Measurements from ENCODE around the gene NME3.

NME3 gene

GRCh38 chr16:1723450-1724147 is 47.7 kb downstream of the NME3 start:
- peaks cover 25 to 36% of the 10 kb centered on the region in 2 donors for H3K36me3 ChIP-seq (replicated peaks in 1 of 2; ENCODE audit: control insufficient read depth in 2 of 2, insufficient read depth in 2 of 2, low read length in 2 of 2)
- H3K27ac ChIP-seq (replicated peaks; ENCODE audit: low read length): no peak overlapping the region
- H2AK5ac ChIP-seq (ENCODE audit: low read depth, low read length): no peak overlapping the region
- no peak overlapping the region for H3K23ac ChIP-seq (ENCODE audit: low read depth, low read length, poor library complexity)
- no peak overlapping the region for H3K14ac ChIP-seq (ENCODE audit: low read length)
- peak overlapping the region; percentile 25 for H2BK12ac ChIP-seq (ENCODE audit: low read length)
- H3K18ac ChIP-seq (ENCODE audit: low read length): no peak overlapping the region
- H4K91ac ChIP-seq (ENCODE audit: low read depth, low read length, poor library complexity): no peak overlapping the region
- H3K4ac ChIP-seq (ENCODE audit: low read length): no peak overlapping the region
- peaks cover 8% of the 10 kb centered on the region for H3K79me1 ChIP-seq (ENCODE audit: low read depth, low read length)
- no peak overlapping the region for H3K4me2 ChIP-seq (ENCODE audit: insufficient read depth, low read length, poor library complexity, severe bottlenecking)
- no peak overlapping the region for H4K8ac ChIP-seq (ENCODE audit: low read depth, low read length)
- H3K9ac ChIP-seq (ENCODE audit: low read depth, low read length, poor library complexity): no peak overlapping the region
- WGBS, 2 donors (ENCODE audit: extremely low coverage in 2 of 2, insufficient read length in 2 of 2, insufficient replicate concordance in 1 of 2): no CpG with 5 or more reads among the region's 6 CpGs
- no peak overlapping the region for H2BK120ac ChIP-seq (ENCODE audit: low read depth, low read length)
- DNase-seq (ENCODE audit: low spot score): no peak
- no peaks in the 10 kb centered on the region for H3K4me1 ChIP-seq (ENCODE audit: control insufficient read depth in 2 of 2, insufficient read depth in 1 of 2, low read depth in 1 of 2, low read length in 2 of 2)
- H2BK5ac ChIP-seq (ENCODE audit: low read length): no peak overlapping the region
- H2BK15ac ChIP-seq (ENCODE audit: low read length): no peak overlapping the region
- H3K27me3 ChIP-seq (ENCODE audit: control insufficient read depth in 3 of 3, insufficient read depth in 3 of 3, low read depth in 1 of 3, low read length in 3 of 3): no peaks in the 10 kb centered on the region
- no peak overlapping the region for H3K4me3 ChIP-seq (ENCODE audit: low read length in 2 of 2)
- no peak overlapping the region for H2AFZ ChIP-seq (ENCODE audit: low read length)
- H3K9me3 ChIP-seq (replicated peaks in 1 of 2; ENCODE audit: control insufficient read depth in 2 of 2, insufficient read depth in 1 of 2, low read depth in 1 of 2, low read length in 2 of 2): peaks cover 0 to 2% of the 10 kb centered on the region in 2 donors

DNA sequence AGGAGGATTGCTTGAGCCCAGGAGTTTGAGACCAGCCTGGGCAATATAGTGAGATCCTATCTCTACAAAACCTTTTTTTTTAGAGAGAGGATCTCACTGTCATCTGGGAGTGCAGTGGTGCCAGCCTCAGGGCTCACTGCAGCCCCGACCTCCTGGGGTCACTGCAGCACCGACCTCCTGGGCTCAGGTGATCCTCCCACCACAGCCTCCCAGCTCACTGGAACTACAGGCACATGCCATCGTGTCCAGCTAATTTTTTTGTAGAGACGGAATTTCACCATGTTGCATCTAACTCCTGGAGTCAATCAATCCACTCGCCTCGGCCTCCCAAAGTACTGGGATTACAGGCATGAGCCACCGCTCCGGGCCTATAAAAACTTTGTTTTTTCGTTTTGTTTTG is 50.0 kb downstream of the NME3 start:
- no CpG with 5 or more reads among the region's 9 CpGs for WGBS, 2 donors (ENCODE audit: extremely low coverage in 2 of 2, insufficient read length in 2 of 2, insufficient replicate concordance in 1 of 2)
- Histone ChIP-seq H2BK5ac (ENCODE audit: low read length) (no peak overlapping the region), H3K27me3 (ENCODE audit: control insufficient read depth in 3 of 3, insufficient read depth in 3 of 3, low read depth in 1 of 3, low read length in 3 of 3) (no peaks in the 10 kb centered on the region), H3K14ac (ENCODE audit: low read length) (no peak overlapping the region), H3K79me1 (ENCODE audit: low read depth, low read length) (peaks cover 8% of the 10 kb centered on the region), H3K4me3 (ENCODE audit: low read length in 2 of 2) (no peak overlapping the region), H3K9ac (ENCODE audit: low read depth, low read length, poor library complexity) (no peak overlapping the region), H3K36me3 (replicated peaks in 1 of 2; ENCODE audit: control insufficient read depth in 2 of 2, insufficient read depth in 2 of 2, low read length in 2 of 2) (peaks cover 10 to 17% of the 10 kb centered on the region in 2 donors), H4K8ac (ENCODE audit: low read depth, low read length) (no peak overlapping the region), H3K23ac (ENCODE audit: low read depth, low read length, poor library complexity) (no peak overlapping the region), H2BK15ac (ENCODE audit: low read length) (no peak overlapping the region), H3K4me2 (ENCODE audit: insufficient read depth, low read length, poor library complexity, severe bottlenecking) (no peak overlapping the region), H3K18ac (ENCODE audit: low read length) (no peak overlapping the region), H2AFZ (ENCODE audit: low read length) (no peak overlapping the region), H2BK12ac (ENCODE audit: low read length) (no peak overlapping the region), H3K27ac (replicated peaks; ENCODE audit: low read length) (no peak overlapping the region), H2BK120ac (ENCODE audit: low read depth, low read length) (no peak overlapping the region), H4K91ac (ENCODE audit: low read depth, low read length, poor library complexity) (no peak overlapping the region), H3K4ac (ENCODE audit: low read length) (no peak overlapping the region), H2AK5ac (ENCODE audit: low read depth, low read length) (no peak overlapping the region), H3K9me3 (replicated peaks in 1 of 2; ENCODE audit: control insufficient read depth in 2 of 2, insufficient read depth in 1 of 2, low read depth in 1 of 2, low read length in 2 of 2) (no peaks in the 10 kb centered on the region), H3K4me1 (ENCODE audit: control insufficient read depth in 2 of 2, insufficient read depth in 1 of 2, low read depth in 1 of 2, low read length in 2 of 2) (no peaks in the 10 kb centered on the region)
- no peak for DNase-seq (ENCODE audit: low spot score)

Small RNAs within 50 kb of the gene (small RNA-seq; reads per million reads assigned to genes)
- 83.2 reads per million, percentile 96 among the genes with 10 or more reads in this experiment for gene MIR3177 (ENCODE audit: insufficient read depth)

Data from neuronal stem cell (in vitro differentiated cells).